Memory B cell (primary cell): ENCODE data around the gene CNTN5.

Source experiments
- ATAC-seq: fragments of 150-1000 bp; cut with Tn5 transposase; 2 replicates; pipeline ENCODE4 v1.10.0; 2021; ENCODE audit warnings: low read depth, mild to moderate bottlenecking, moderate library complexity
- DNase-seq, 2 donors: peaks; one replicate each; pipeline ENCODE4 v3.0.0; 2022; ENCODE audit warnings: low spot score in 2 of 2
- H3K27ac Mint-ChIP-seq: one replicate; pipeline ENCODE4 v1.8.0; 2022; ENCODE audit warnings: mild to moderate bottlenecking, moderate library complexity, mixed read lengths
- H3K27me3 Mint-ChIP-seq: one replicate; pipeline ENCODE4 v1.8.0; 2022; ENCODE audit warnings: mixed read lengths
- H3K36me3 Mint-ChIP-seq: one replicate; pipeline ENCODE4 v1.8.0; 2022; ENCODE audit warnings: mild to moderate bottlenecking, mixed read lengths
- H3K4me1 Mint-ChIP-seq: one replicate; pipeline ENCODE4 v1.8.0; 2022; ENCODE audit warnings: mixed read lengths
- H3K4me3 Mint-ChIP-seq: one replicate; pipeline ENCODE4 v1.8.0; 2022; ENCODE audit warnings: mild to moderate bottlenecking, moderate library complexity, mixed read lengths
- H3K9me3 Mint-ChIP-seq: one replicate; pipeline ENCODE4 v1.8.0; 2022; ENCODE audit warnings: mixed read lengths

Gene CNTN5

DNA sequence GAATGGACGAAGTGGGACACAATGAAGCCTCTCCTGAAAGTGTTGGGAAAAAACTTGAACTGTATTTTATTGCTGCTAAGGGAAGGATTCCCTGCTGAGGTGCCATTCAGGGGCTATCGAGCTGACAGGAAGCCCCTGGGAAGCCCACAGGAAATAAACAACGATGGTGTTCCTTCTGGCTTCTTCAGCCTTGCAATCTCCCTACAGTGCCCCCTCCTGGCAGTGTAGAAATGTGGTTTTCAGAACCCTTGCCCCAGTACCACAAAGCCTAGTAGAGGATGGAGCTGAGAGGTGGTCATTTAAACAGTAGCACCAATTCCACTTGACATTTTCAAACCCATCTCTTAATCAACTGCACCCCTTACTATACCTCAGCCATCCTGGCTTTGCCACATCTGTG is 989.6 kb downstream of the CNTN5 start:
- H3K27me3 Mint-ChIP-seq = no peaks in the 10 kb centered on the region
- ATAC-seq = no peak
- no peak overlapping the region for H3K27ac Mint-ChIP-seq
- H3K9me3 Mint-ChIP-seq = peaks cover 5% of the 10 kb centered on the region
- H3K4me3 Mint-ChIP-seq = no peak overlapping the region
- H3K4me1 Mint-ChIP-seq = no peaks in the 10 kb centered on the region
- DNase-seq = no peak
- no peaks in the 10 kb centered on the region for H3K36me3 Mint-ChIP-seq

DNA sequence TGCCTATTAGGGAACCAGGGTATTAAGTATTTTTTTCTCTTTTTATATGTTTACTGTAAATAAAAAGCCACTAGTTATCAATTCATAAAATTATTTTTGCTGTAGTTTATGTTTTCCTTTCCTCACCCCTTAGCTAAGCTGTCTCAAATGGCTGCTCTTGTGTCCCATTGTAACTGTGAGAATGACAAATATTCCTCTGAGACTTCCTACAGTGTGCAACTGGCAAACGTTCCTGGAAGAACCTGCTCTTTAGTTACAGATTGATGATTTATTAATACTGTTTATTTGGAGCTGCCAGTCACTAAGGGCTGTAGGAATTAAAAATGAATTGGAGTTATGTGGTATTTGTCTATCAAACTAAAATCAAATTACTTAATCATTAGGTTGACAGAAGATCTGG is 990.9 kb downstream of the CNTN5 start:
- no peaks in the 10 kb centered on the region for H3K36me3 Mint-ChIP-seq
- H3K27ac Mint-ChIP-seq = no peak overlapping the region
- H3K27me3 Mint-ChIP-seq = no peaks in the 10 kb centered on the region
- H3K9me3 Mint-ChIP-seq = peaks cover 2% of the 10 kb centered on the region
- DNase-seq (no peak), ATAC-seq (no peak)
- H3K4me3 Mint-ChIP-seq = no peak overlapping the region
- H3K4me1 Mint-ChIP-seq = no peaks in the 10 kb centered on the region

DNA sequence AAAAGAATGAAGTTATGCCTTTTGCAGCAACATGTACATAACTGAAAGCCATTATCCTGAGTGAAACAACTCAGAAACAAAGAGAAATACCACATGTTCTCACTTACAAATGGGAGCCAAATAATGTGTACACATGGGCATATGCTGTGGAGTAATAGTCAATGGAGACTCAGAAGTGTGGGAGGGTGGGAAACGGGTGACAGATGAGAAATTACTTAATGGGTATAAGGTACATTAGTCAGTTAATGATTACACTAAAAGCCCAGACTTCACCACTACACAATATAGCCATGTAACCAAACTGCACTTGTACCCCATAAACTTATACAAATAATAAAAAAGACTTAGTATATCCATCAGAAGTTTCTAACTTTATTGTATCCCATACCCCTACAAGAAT is 992.3 kb downstream of the CNTN5 start:
- no peaks in the 10 kb centered on the region for H3K27me3 Mint-ChIP-seq

DNA sequence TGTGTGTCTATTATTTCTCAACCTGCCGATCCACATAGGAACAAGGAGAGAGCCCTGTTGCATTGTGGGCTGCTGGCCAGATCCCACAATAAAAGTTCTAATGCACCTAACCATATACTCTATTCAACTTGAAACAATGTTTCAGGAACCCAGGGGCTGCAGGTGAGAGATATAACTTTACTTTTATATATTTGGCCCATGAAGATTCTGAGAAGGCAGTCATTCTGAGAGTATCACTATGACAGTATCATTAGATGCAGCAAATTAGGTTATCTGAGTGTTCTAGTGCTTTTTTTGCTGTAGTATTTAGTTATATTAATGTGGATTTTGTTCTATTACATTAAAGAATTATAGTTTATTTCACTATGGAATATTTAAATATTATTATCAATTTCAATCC is 1011.2 kb downstream of the CNTN5 start:
- Mint-ChIP-seq H3K9me3 (peaks cover 4% of the 10 kb centered on the region), H3K27ac (no peak overlapping the region), H3K4me3 (no peak overlapping the region)

More for the DNA sequence above, 992.3 kb downstream of the CNTN5 start:
- H3K36me3 Mint-ChIP-seq = no peaks in the 10 kb centered on the region
- no peak overlapping the region for H3K27ac Mint-ChIP-seq
- H3K9me3 Mint-ChIP-seq = no peaks in the 10 kb centered on the region
- H3K4me3 Mint-ChIP-seq = no peak overlapping the region
- no peaks in the 10 kb centered on the region for H3K4me1 Mint-ChIP-seq
- ATAC-seq = no peak
- no peak for DNase-seq

DNA sequence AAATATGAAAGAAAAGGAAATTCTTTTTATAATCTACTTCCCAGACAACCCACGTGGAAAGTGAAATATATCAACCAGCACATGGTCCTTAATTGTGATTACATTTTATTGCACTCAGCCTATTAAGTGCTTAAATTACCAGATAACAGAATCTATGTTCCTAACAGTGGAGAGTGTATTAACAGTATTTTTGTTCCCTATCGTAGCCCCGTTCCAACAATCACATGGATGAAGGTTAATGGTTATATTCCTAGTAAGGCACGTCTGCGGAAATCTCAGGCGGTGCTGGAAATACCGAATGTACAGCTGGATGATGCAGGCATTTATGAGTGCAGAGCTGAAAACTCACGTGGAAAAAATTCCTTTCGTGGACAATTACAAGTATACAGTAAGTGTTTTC is 1040.3 kb downstream of the CNTN5 start:
- no peaks in the 10 kb centered on the region for H3K36me3 Mint-ChIP-seq
- H3K9me3 Mint-ChIP-seq = peaks cover 2% of the 10 kb centered on the region
- H3K27me3 Mint-ChIP-seq = no peaks in the 10 kb centered on the region
- ATAC-seq (no peak), DNase-seq (no peak)
- no peaks in the 10 kb centered on the region for H3K4me1 Mint-ChIP-seq
- H3K4me3 Mint-ChIP-seq = no peak overlapping the region
- no peak overlapping the region for H3K27ac Mint-ChIP-seq

More for the DNA sequence above, 1011.2 kb downstream of the CNTN5 start:
- DNase-seq (no peak), ATAC-seq (no peak)
- Mint-ChIP-seq H3K36me3 (no peaks in the 10 kb centered on the region), H3K27me3 (no peaks in the 10 kb centered on the region), H3K4me1 (no peaks in the 10 kb centered on the region)

DNA sequence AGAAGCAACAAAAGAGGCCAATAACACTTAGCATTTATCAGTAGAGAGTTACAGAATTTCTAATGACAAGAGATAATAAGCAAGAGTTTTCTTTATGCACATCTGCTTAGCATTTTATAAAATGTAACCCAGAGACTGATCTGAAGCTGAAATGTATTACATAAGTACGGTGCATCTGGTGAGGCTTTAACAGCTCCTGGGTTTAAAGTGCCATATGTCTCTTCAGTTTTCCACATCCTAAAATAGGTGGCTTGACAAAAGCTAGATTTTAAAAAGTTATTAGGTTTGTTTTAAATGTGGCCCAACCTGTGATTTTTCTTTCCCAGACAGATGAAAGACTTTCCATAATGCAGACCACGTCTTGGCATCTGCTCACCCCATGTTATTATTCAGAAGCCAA is 1045.7 kb downstream of the CNTN5 start:
- Mint-ChIP-seq H3K36me3 (no peaks in the 10 kb centered on the region), H3K9me3 (peaks cover 2% of the 10 kb centered on the region), H3K4me1 (no peaks in the 10 kb centered on the region), H3K27ac (no peak overlapping the region), H3K4me3 (no peak overlapping the region), H3K27me3 (no peaks in the 10 kb centered on the region)
- DNase-seq (no peak), ATAC-seq (no peak)

DNA sequence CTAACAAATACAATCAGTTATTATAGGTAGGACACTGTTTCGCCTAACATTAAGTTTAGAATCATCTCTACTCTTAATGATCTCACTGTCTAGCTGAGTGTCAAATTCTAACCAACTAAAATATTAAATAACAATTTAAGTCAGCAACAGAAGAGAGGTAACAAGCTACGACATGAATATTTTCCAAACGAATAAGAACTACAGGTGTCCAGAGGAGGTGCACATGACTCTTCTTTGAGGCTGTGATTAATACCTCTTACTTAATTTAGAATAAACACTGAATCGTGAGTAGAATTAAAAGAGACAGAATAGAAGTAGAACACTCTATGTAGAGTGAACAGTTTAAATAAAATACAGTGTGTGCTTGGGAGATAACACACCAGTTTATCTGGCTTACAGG is 1047.4 kb downstream of the CNTN5 start:
- Mint-ChIP-seq H3K27ac (no peak overlapping the region), H3K4me1 (no peaks in the 10 kb centered on the region), H3K27me3 (no peaks in the 10 kb centered on the region), H3K36me3 (no peaks in the 10 kb centered on the region), H3K9me3 (no peaks in the 10 kb centered on the region), H3K4me3 (no peak overlapping the region)
- DNase-seq = no peak
- ATAC-seq = no peak

DNA sequence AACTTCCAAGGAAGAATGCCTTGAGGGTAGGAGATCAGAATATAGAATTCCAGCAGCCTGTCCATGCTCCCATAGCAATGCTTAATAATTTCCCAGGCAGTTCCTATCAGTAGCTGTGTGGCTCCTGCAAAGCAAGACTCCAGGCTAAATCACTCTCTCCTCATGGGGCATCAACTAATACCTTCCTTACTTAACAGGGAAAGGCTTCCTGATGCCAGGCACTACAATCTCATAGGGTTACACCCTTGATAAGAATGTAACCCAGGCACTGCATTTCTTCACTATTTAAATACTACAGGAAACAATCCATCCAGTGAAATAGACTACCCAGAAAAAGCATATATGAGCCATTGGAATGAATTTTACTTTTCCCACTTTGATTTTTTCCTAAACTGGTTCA is 1051.4 kb downstream of the CNTN5 start:
- H3K9me3 Mint-ChIP-seq = peaks cover 3% of the 10 kb centered on the region
- H3K27me3 Mint-ChIP-seq = no peaks in the 10 kb centered on the region
- H3K4me3 Mint-ChIP-seq = no peak overlapping the region
- no peak for DNase-seq
- no peaks in the 10 kb centered on the region for H3K4me1 Mint-ChIP-seq
- no peak for ATAC-seq
- no peaks in the 10 kb centered on the region for H3K36me3 Mint-ChIP-seq
- no peak overlapping the region for H3K27ac Mint-ChIP-seq

DNA sequence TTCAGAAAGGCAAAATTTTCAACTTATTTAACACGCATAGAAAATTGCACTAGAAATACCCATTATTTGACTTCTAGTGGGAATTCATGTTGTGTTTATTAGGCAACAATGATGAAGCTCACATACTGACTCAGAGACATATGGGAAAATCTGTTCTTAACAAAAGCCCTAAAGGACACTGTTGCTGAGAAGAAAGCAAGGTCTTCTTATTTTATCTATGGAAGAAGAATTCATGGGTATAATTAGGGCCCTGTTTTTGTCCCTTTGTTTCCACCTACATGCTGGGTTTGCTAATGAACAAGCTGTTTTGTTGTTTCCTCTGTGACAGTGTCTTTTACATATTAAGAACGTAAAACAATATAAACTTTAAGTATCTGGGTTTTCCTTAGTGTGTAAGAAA is 1059.6 kb downstream of the CNTN5 start:
- Mint-ChIP-seq H3K4me1 (no peaks in the 10 kb centered on the region), H3K27me3 (no peaks in the 10 kb centered on the region), H3K36me3 (no peaks in the 10 kb centered on the region), H3K4me3 (no peak overlapping the region), H3K27ac (no peak overlapping the region), H3K9me3 (peaks cover 3% of the 10 kb centered on the region)
- no peak for DNase-seq
- ATAC-seq = no peak

DNA sequence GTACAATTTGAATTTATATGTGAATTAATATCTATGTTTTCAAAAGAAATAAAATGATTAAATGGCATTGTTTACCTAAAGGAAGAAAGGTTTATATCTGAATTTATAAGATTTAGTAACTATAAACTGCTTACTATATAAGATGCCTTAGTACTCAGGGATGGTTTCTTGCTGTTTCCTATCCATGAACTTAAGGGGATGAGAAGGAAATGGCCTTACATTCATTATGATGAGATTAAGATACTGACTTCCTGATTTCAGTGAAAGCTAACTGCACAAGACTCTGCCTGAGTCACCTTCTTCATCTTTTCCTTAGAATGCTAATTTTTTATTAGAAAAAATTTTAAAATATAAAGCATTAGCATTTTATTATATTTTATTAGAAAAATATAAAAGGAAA is 1060.1 kb downstream of the CNTN5 start:
- H3K9me3 Mint-ChIP-seq = peaks cover 1% of the 10 kb centered on the region
- no peak overlapping the region for H3K4me3 Mint-ChIP-seq
- no peaks in the 10 kb centered on the region for H3K27me3 Mint-ChIP-seq
- ATAC-seq (no peak), DNase-seq (no peak)
- no peak overlapping the region for H3K27ac Mint-ChIP-seq
- H3K36me3 Mint-ChIP-seq = no peaks in the 10 kb centered on the region
- no peaks in the 10 kb centered on the region for H3K4me1 Mint-ChIP-seq

DNA sequence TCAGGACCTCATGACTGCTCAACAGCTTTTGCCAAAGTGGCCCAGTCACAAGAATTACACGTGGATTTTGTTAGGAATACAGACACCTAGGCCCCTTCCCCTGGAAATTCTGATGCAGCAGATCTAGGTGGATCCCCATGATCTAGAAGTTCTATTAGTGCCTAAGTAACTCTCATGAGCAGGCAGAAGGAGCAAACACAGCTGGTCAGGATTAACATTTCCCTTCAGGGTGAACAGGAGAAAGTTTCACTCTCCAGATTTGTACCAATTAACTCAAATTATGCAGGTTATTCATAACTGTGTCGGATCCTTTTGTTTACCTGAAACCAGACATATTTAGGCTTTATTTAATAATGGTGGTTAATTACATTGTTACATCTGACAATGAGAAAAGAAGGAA is 1072.9 kb downstream of the CNTN5 start:
- Mint-ChIP-seq H3K27me3 (no peaks in the 10 kb centered on the region), H3K4me1 (no peaks in the 10 kb centered on the region), H3K4me3 (no peak overlapping the region), H3K9me3 (peaks cover 2% of the 10 kb centered on the region), H3K27ac (no peak overlapping the region), H3K36me3 (no peaks in the 10 kb centered on the region)
- DNase-seq (no peak), ATAC-seq (no peak)

DNA sequence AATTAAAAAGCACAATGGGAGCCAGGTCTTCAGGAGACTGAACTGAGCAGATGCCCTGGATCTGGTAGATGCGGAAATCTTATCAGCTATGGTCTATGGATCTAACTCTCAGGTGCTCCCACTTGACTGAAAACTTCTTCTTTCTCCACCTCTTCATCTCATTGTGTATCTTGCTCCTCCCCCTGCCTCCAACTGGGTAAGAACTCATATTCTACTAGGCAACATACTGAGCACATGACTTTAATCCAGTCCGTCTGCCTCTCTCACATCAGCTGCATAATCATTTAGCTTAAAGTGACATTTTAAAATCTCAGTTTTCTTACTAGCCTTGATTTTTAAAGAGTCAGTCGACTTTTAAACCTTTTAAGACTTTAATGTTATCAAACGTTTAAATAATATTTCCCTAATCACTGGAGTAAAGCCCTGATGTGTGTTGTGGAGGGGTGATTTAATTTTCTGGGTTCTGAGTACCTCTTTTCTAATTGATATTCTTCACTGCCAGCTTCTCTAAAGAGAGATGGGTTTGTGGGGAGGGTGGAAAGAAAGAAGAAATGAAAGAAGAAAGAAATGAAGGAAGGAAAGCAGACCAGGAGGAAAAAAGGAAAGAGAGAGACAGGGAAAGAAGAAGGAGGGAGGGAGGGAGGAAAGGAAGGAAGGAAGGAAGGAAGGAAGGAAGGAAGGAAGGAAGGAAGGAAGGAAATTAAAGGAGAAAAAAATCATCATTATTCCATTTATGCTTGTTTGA is 1073.5 kb downstream of the CNTN5 start:
- H3K27ac Mint-ChIP-seq = peak overlapping the region; percentile 6
- no peak for ATAC-seq
- DNase-seq = no peak
- H3K36me3 Mint-ChIP-seq = no peaks in the 10 kb centered on the region
- no peaks in the 10 kb centered on the region for H3K27me3 Mint-ChIP-seq
- H3K4me3 Mint-ChIP-seq = no peak overlapping the region
- no peaks in the 10 kb centered on the region for H3K4me1 Mint-ChIP-seq
- peaks cover 3% of the 10 kb centered on the region for H3K9me3 Mint-ChIP-seq

DNA sequence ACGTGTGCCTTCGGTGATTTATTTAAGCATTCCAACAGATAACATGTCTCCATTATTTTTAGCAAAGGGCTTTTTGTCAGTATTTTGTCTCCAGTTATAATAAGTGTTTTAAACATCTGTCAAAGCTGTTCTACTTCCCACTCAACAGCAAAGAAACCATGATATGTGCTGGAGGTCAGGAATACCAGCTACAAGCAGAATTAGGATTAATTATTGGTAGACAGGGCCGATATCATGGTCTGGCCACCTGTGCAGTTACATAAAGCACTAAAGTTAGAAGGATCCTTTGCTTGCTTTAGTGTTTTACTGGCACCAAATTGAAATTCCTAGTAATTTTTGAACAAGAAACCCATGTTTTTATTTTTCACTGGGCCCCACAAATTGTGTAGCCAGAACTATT is 1075.1 kb downstream of the CNTN5 start:
- H3K9me3 Mint-ChIP-seq = peaks cover 3% of the 10 kb centered on the region

DNA sequence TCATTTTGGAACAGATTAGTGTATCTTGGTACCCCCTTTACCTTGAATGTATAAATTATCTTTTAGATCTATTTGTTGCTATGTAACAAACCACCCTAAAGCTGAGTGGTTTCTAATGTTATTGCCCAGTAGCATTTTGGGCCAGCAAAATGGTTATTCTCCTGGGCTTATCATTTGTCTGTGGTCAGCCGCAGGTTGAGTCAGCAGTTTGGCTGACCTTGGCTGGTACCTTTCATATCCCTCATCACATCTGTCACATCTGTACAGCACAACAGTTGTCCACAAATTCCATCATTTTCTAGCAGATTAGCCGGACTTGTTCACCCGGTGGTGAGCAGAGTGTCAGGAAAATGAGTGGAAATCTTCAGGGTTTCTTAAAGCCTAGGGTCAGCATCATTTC is 1077.8 kb downstream of the CNTN5 start:
- DNase-seq (no peak), ATAC-seq (no peak)
- Mint-ChIP-seq H3K27ac (no peak overlapping the region), H3K36me3 (no peaks in the 10 kb centered on the region), H3K9me3 (peaks cover 7% of the 10 kb centered on the region), H3K27me3 (no peaks in the 10 kb centered on the region), H3K4me3 (no peak overlapping the region), H3K4me1 (no peaks in the 10 kb centered on the region)

More for the DNA sequence above, 1075.1 kb downstream of the CNTN5 start:
- Mint-ChIP-seq H3K4me3 (no peak overlapping the region), H3K27me3 (no peaks in the 10 kb centered on the region), H3K36me3 (no peaks in the 10 kb centered on the region), H3K27ac (no peak overlapping the region), H3K4me1 (no peaks in the 10 kb centered on the region)
- ATAC-seq (no peak), DNase-seq (no peak)

DNA sequence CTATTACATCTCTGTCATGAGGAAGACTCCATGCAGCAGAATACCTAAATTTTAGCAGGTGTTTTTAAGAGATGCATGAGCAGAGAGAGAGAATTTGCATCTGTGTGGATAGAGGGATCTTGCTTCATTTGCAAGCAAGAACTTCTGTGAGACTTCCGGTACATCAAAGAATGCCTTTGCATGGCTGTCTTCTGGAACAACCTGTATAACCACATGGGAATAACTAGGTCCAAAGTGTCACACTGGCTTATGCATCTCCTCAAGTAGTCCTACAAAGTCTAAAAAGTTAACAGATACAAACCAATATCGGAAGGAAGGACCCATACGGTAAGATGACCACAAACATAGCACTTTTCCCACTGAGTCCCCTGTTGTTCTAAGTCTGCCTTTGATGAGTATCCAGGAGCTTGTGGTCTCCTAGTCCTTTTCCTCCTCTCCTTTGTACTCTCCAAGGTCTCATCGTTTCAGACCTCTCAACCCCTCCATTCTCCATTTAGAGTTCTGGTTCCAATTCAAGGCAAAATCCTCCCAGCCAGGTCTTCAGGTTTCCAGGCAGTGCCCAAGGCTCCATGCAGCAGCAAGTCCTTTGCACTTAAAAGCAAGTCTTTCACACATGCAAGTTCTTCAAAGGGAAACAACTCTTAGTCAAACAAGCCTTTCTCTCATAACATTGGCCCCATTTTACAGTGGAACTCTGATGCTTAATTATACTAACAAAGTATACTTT is 1084.7 kb downstream of the CNTN5 start:
- H3K4me3 Mint-ChIP-seq = no peak overlapping the region
- no peaks in the 10 kb centered on the region for H3K36me3 Mint-ChIP-seq
- peaks cover 7% of the 10 kb centered on the region for H3K9me3 Mint-ChIP-seq
- H3K27me3 Mint-ChIP-seq = no peaks in the 10 kb centered on the region
- no peak for ATAC-seq
- no peak for DNase-seq
- H3K4me1 Mint-ChIP-seq = no peaks in the 10 kb centered on the region
- H3K27ac Mint-ChIP-seq = no peak overlapping the region
